ENCODE data around the gene HOXC6.

- TF ChIP-seq POLR2A (IDR thresholded peaks at IDR 0.05) (no peak), CTCF (IDR thresholded peaks at IDR 0.05) (no peak)
These were observed 10.3 kb upstream of the HOXC6 start for GRCh38 chr12:54017878-54018467.
